Body of pancreas (tissue), 4 donors: ENCODE results near the gene UNC93A. TPM values are rescaled to one million over a fixed set of nuclear protein-coding genes. Genes with fewer than 3 reads are reported as not detected.

Experiments
- ATAC-seq: fragments of 150-250 bp; one replicate; pipeline ENCODE4 v1.9.1; 2016
- DNase-seq, 4 donors: peaks; one replicate each; pipeline ENCODE4 v3.0.0-alpha.2; 2019
- H3K27ac ChIP-seq, 4 donors: fragments of 200-600 bp; sonication (generic); 1 replicate in 3 of 4; 2 replicates in 1 of 4; pipeline versions ENCODE4 v1.5.1 to v1.6.1; 2016 to 2019; ENCODE audit warnings: mild to moderate bottlenecking in 1 of 4, mixed read lengths in 1 of 4, moderate library complexity in 1 of 4
- H3K27me3 ChIP-seq, 2 donors: fragments of 200-600 bp; sonication (generic); one replicate each; pipeline ENCODE4 v1.6.0; 2016; ENCODE audit warnings: mild to moderate bottlenecking in 1 of 2
- H3K36me3 ChIP-seq, 2 donors: fragments of 200-600 bp; sonication (generic); replicated peaks in 1 of 2; 2 replicates each; pipeline ENCODE4 v1.5.1; 2016; ENCODE audit warnings: low read depth in 2 of 2; ENCODE audit not compliant: insufficient read depth in 1 of 2
- H3K4me1 ChIP-seq: fragments of 200-600 bp; sonication (generic); one replicate; pipeline ENCODE4 v1.6.0; 2016
- H3K4me3 ChIP-seq, 2 donors: fragments of 200-600 bp; sonication (generic); 1 replicate in 1 of 2; 2 replicates in 1 of 2; pipeline ENCODE4 v1.5.1; 2016 to 2019
- H3K9me3 ChIP-seq, 3 donors: fragments of 200-600 bp; sonication (generic); 1 replicate in 2 of 3; 2 replicates in 1 of 3; pipeline ENCODE4 v1.5.1; 2016
- CTCF ChIP-seq, 7 experiments: fragments of 450-650 bp in 4 of 7; fragments of 200-600 bp in 3 of 7; sonication (generic) in 3 of 7; IDR thresholded peaks; one replicate each; pipeline ENCODE4 v1.5.1; 2016 to 2019; ENCODE audit warnings: antibody characterized with exemption in 7 of 7
- POLR2A ChIP-seq, 3 donors: fragments of 450-650 bp; IDR thresholded peaks; one replicate each; pipeline ENCODE4 v1.6.1; 2016; ENCODE audit warnings: antibody characterized with exemption in 3 of 3, mild to moderate bottlenecking in 2 of 3
- WGBS, 2 donors: methylation state at CpG; one replicate each; pipeline ENCODE4 v1.1.5; 2017; 5-methylcytosine and 5-hydroxymethylcytosine counted together
- intact Hi-C: fragments of 100-400 bp; cut with DNase I; formaldehyde crosslinking; loops from one replicate; pipeline ENCODE4 v1.15.1; 2023
- total RNA-seq, 2 donors: library from RNA; depleted of rRNA; stranded (reverse); fragments of >200 nt; gene quantifications; one replicate each; pipeline ENCODE4 v1.1.0, GENCODE V29; 2016

Gene UNC93A
- total RNA-seq, 2 donors from 2014 or later: not detected

DNA sequence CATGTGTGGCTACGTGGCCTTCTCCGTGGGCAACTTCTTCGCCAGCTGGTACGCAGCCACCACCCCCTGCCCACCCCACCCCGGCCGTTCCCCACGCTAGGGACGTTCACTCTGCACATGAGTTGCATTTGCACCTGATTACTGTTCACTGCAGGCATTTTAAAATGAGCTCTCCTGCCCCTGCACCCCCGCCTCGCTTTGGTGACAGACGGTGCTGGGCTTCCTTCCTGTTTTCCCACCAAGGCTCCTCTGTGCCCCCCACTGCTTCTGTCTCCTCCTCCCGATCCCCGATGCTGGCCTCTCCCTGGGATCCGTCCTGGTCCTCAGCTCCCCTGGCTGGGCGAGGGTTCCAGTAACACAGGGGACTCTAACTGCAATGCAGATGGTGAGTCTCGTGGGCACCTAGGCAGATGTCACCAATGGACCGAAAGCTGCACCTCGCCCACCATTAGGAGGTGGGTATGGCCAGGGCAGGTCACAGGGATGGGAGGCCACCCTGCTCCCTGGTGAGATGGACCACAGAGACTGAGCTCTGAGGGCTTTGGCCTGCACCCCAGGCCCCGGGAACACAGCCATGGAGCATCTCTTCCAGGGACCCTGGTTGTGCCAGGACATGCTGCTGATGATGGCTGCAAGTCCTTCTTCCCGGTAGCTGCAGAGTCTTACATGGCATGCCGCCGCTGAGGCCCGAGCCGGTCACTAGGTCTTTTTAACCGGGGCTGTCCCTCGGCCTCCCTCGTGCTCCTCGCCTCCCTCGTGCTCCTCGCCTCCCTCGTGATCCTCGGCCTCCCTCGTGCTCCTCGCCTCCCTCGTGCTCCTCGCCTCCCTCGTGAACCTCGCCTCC is 3.8 kb downstream of the UNC93A start:
- 78 to 79% methylated on average over 37 of the region's 38 CpGs for WGBS, 2 donors

GRCh38 chr6:167295495-167296292 is 4.6 kb downstream of the UNC93A start:
- Histone ChIP-seq H3K4me3 (no peak overlapping the region), H3K27me3 (no peaks in the 10 kb centered on the region), H3K9me3 (no peaks in the 10 kb centered on the region), H3K27ac (no peak overlapping the region), H3K4me1 (no peaks in the 10 kb centered on the region), H3K36me3 (no peaks in the 10 kb centered on the region)
- DNase-seq (no peak), ATAC-seq (no peak)
- 83 to 85% methylated on average over 37 to 43 of the region's 43 CpGs for WGBS, 2 donors
- no peak for TF ChIP-seq POLR2A (IDR thresholded peaks at IDR 0.05)
- TF ChIP-seq CTCF (IDR thresholded peaks at IDR 0.05): no peak
- intact Hi-C loops: no loop called here

More for the DNA sequence above, 3.8 kb downstream of the UNC93A start:
- H3K9me3 ChIP-seq: no peaks in the 10 kb centered on the region
- no peak for ATAC-seq
- H3K27me3 ChIP-seq: no peaks in the 10 kb centered on the region
- intact Hi-C loops: no loop called here
- no peak for TF ChIP-seq CTCF (IDR thresholded peaks at IDR 0.05)
- TF ChIP-seq POLR2A (IDR thresholded peaks at IDR 0.05): no peak
- no peaks in the 10 kb centered on the region for H3K36me3 ChIP-seq
- H3K4me1 ChIP-seq: no peaks in the 10 kb centered on the region
- H3K4me3 ChIP-seq: no peak overlapping the region
- DNase-seq: no peak
- no peak overlapping the region for H3K27ac ChIP-seq

- Histone ChIP-seq H3K4me3 (no peak overlapping the region), H3K27me3 (no peaks in the 10 kb centered on the region), H3K9me3 (no peaks in the 10 kb centered on the region), H3K27ac (no peak overlapping the region), H3K36me3 (no peaks in the 10 kb centered on the region), H3K4me1 (no peaks in the 10 kb centered on the region)
- ATAC-seq: no peak
- TF ChIP-seq CTCF (IDR thresholded peaks at IDR 0.05) (no peak), POLR2A (IDR thresholded peaks at IDR 0.05) (no peak)
- no peak for DNase-seq
- WGBS, 2 donors: 74 to 76% methylated on average over 5 of the region's 5 CpGs
- intact Hi-C loops: no loop called here
These were observed 5.2 kb downstream of the UNC93A start for GRCh38 chr6:167296293-167296690.

- TF ChIP-seq CTCF (IDR thresholded peaks at IDR 0.05) (no peak), POLR2A (IDR thresholded peaks at IDR 0.05) (no peak)
- Histone ChIP-seq H3K27me3 (no peaks in the 10 kb centered on the region), H3K36me3 (no peaks in the 10 kb centered on the region), H3K4me3 (no peak overlapping the region), H3K9me3 (no peaks in the 10 kb centered on the region), H3K4me1 (no peaks in the 10 kb centered on the region), H3K27ac (no peak overlapping the region)
- ATAC-seq (no peak), DNase-seq (no peak)
- 65 to 70% methylated on average over 7 of the region's 7 CpGs for WGBS, 2 donors
- intact Hi-C loops: no loop called here
These were observed 5.8 kb downstream of the UNC93A start for GRCh38 chr6:167296902-167297301.
